A673 (cell line): ENCODE data around the gene HPS3. TPM values are rescaled to one million over a fixed set of nuclear protein-coding genes. Genes with fewer than 3 reads are reported as not detected.

Experiments used
- BruUV-seq: library from RNA; stranded (reverse); fragments of 400-500 nt; replicated peaks from 2 replicates; lab custom pipeline; 2021; lab: Mats Ljungman, UMichigan
- CTCF ChIA-PET: fragments of 300-600 bp; sonication (Branson Sonifier 250); formaldehyde crosslinking; loops from one replicate; lab custom pipeline; 2022; ENCODE audit warnings: antibody characterized with exemption; lab: Charles Lee
- POLR2A ChIA-PET: fragments of 300-600 bp; sonication (Branson Sonifier 250); formaldehyde crosslinking; loops from one replicate; lab custom pipeline; 2022; ENCODE audit warnings: antibody characterized with exemption; ENCODE audit not compliant: low non-redundant PET; lab: Charles Lee
- DNase-seq: peaks from one replicate; pipeline ENCODE4 v3.0.0-alpha.2; 2015; ENCODE audit warnings: low spot score
- H3K27ac ChIP-seq: fragments of 200-600 bp; sonication (generic); 2 replicates; pipeline ENCODE4 v1.5.1; 2016; ENCODE audit warnings: mixed run types, low read depth, mild to moderate bottlenecking, mixed read lengths, antibody characterized with exemption, low read length; ENCODE audit not compliant: poor library complexity, severe bottlenecking
- H3K27me3 ChIP-seq: fragments of 200-600 bp; sonication (generic); replicated peaks from 2 replicates; pipeline ENCODE4 v1.6.1; 2017; ENCODE audit warnings: mixed run types, low read depth, mild to moderate bottlenecking, mixed read lengths, antibody characterized with exemption, low read length; ENCODE audit not compliant: insufficient read depth, poor library complexity
- H3K36me3 ChIP-seq: fragments of 200-600 bp; sonication (generic); 2 replicates; pipeline ENCODE4 v1.6.1; 2016; ENCODE audit warnings: mixed run types, mild to moderate bottlenecking, mixed read lengths, antibody characterized with exemption, low read length; ENCODE audit not compliant: insufficient read depth, poor library complexity, severe bottlenecking
- H3K4me1 ChIP-seq: fragments of 200-600 bp; sonication (generic); 2 replicates; pipeline ENCODE4 v1.6.1; 2017; ENCODE audit warnings: mixed run types, mild to moderate bottlenecking, mixed read lengths, antibody characterized with exemption, low read length; ENCODE audit not compliant: insufficient read depth, poor library complexity, severe bottlenecking
- H3K4me3 ChIP-seq: fragments of 200-600 bp; sonication (generic); 2 replicates; pipeline ENCODE4 v1.5.1; 2016; ENCODE audit warnings: low read depth, mixed run types, mild to moderate bottlenecking, mixed read lengths, low read length; ENCODE audit not compliant: poor library complexity, severe bottlenecking
- H3K9me3 ChIP-seq: fragments of 200-600 bp; sonication (generic); 2 replicates; pipeline ENCODE4 v1.6.1; 2016; ENCODE audit warnings: mixed run types, low read depth, mild to moderate bottlenecking, mixed read lengths, antibody characterized with exemption, low read length; ENCODE audit not compliant: poor library complexity, severe bottlenecking
- EZH2 ChIP-seq: fragments of 200-600 bp; sonication (generic); IDR thresholded peaks from 2 replicates; pipeline ENCODE4 v1.6.1; 2017; ENCODE audit warnings: borderline replicate concordance, low read depth, mild to moderate bottlenecking, mixed read lengths, antibody characterized with exemption, low read length; ENCODE audit not compliant: poor library complexity, severe bottlenecking
- intact Hi-C: fragments of 100-400 bp; cut with micrococcal nuclease; formaldehyde crosslinking; loops from one replicate; pipeline ENCODE4 v1.10.0; 2022; ENCODE audit not compliant: unreplicated experiment
- total RNA-seq: library from RNA; stranded (reverse); gene quantifications from 2 replicates; pipeline ENCODE4 v1.2.3, GENCODE V29; 2021
- TF ChIP-seq, protein P1 (sequence below): fragments of 300-800, 200-600 bp; sonication (generic); conservative IDR thresholded peaks from 2 replicates; pipeline ENCODE4 v1.5.1; 2017; ENCODE audit warnings: low read depth, mild to moderate bottlenecking, antibody characterized with exemption, low read length, moderate library complexity, mixed read lengths

The HPS3 gene
- total RNA-seq, 1 experiment from 2014 or later: 12.6 TPM

DNA sequence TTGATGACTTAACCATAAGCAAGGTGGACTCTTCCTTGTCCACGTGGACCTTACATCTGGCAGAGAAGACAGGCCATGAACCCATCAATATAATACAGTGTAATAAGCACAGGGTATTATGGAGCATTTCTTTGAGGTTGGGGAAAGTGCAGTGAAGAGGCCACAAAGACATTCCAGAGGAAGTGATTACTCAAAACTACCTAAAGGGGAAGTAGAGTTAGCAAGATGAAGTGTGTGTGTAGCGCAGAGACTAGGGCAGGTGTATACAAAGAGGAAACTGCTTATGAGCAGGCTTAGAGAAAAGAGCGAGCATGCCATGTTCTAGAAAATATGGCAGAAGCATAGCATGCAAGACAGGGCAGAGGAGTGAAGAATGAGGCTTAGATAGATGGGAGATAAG, 74.3 kb downstream of the HPS3 start:
- DNase-seq: no peak
- no peaks in the 10 kb centered on the region for H3K36me3 ChIP-seq
- peaks cover 9% of the 10 kb centered on the region for H3K4me1 ChIP-seq
- intact Hi-C loops: no loop called here
- no peak overlapping the region for H3K4me3 ChIP-seq
- ChIA-PET POLR2A (no interaction called here), CTCF (no interaction called here)
- no TSS peak for BruUV-seq
- no peaks in the 10 kb centered on the region for H3K9me3 ChIP-seq
- TF ChIP-seq, protein P1, sequence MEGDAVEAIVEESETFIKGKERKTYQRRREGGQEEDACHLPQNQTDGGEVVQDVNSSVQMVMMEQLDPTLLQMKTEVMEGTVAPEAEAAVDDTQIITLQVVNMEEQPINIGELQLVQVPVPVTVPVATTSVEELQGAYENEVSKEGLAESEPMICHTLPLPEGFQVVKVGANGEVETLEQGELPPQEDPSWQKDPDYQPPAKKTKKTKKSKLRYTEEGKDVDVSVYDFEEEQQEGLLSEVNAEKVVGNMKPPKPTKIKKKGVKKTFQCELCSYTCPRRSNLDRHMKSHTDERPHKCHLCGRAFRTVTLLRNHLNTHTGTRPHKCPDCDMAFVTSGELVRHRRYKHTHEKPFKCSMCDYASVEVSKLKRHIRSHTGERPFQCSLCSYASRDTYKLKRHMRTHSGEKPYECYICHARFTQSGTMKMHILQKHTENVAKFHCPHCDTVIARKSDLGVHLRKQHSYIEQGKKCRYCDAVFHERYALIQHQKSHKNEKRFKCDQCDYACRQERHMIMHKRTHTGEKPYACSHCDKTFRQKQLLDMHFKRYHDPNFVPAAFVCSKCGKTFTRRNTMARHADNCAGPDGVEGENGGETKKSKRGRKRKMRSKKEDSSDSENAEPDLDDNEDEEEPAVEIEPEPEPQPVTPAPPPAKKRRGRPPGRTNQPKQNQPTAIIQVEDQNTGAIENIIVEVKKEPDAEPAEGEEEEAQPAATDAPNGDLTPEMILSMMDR: no peak
- no peak for TF ChIP-seq EZH2
- H3K27me3 ChIP-seq: no peaks in the 10 kb centered on the region
- H3K27ac ChIP-seq: no peak overlapping the region

DNA sequence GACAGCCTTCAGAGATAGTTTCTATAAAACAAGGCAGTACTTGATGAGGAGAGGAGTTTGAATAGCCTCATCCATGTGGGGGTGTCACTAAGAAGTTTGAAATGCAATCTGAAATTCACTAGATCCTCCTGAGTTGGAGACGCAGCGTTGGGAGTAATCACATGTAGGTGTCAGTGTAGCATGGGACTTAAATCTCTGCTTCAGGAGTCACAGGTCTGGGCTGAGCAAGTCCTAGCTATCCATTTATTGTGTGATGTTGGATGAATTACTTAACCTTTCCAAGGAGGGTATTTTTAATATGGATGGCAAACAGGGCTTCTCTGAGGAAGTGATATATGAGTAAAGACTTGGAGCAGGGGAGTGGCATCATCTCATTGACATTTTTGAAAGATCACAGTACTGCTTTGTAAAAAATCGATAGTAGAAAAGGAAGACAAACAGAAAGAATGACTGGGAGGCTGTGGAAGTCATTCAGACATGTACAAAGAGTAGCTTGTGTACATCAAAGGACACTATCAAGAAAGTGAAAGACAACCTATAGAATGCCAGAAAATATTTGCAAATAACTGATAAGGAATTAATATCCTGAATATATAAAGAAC, 75.1 kb downstream of the HPS3 start:
- Histone ChIP-seq H3K27me3 (no peaks in the 10 kb centered on the region), H3K27ac (no peak overlapping the region), H3K4me3 (no peak overlapping the region), H3K9me3 (no peaks in the 10 kb centered on the region), H3K36me3 (no peaks in the 10 kb centered on the region), H3K4me1 (peaks cover 3% of the 10 kb centered on the region)
- ChIA-PET CTCF (interaction anchor here (0.5 kb wide), 1 partner anchor 249 kb away, joined by 4 read pairs; no protein-coding TSS in a partner anchor), POLR2A (no interaction called here)
- no TSS peak for BruUV-seq
- TF ChIP-seq, protein P1: no peak
- no peak for TF ChIP-seq EZH2
- intact Hi-C loops: no loop called here
- no peak for DNase-seq

GRCh38 chr3:149207475-149207874, 78.0 kb downstream of the HPS3 start:
- BruUV-seq: no TSS peak

More at GRCh38 chr3:149207475-149207874, 78.0 kb downstream of the HPS3 start:
- H3K4me1 ChIP-seq: no peaks in the 10 kb centered on the region
- no peak overlapping the region for H3K4me3 ChIP-seq
- H3K27ac ChIP-seq: no peak overlapping the region
- CTCF ChIA-PET: no interaction called here
- H3K36me3 ChIP-seq: no peaks in the 10 kb centered on the region
- POLR2A ChIA-PET: no interaction called here
- TF ChIP-seq, protein P1: no peak
- no peak for TF ChIP-seq EZH2
- H3K9me3 ChIP-seq: no peaks in the 10 kb centered on the region
- intact Hi-C loops: no loop called here
- no peaks in the 10 kb centered on the region for H3K27me3 ChIP-seq
- no peak for DNase-seq
